HUES64 (cell line): Measurements from ENCODE around the gene ADARB2.

ENCODE experiments used
- H3K27ac ChIP-seq: 2 replicates; pipeline ENCODE4 v1.7.0; 2013; ENCODE audit warnings: low read depth, low read length, inconsistent platforms
- H3K27me3 ChIP-seq: 2 replicates; pipeline ENCODE4 v1.6.1; 2013; ENCODE audit warnings: mild to moderate bottlenecking, low read length; ENCODE audit not compliant: insufficient read depth
- H3K36me3 ChIP-seq: 2 replicates; pipeline ENCODE4 v1.6.1; 2013; ENCODE audit warnings: mild to moderate bottlenecking, low read length; ENCODE audit not compliant: insufficient read depth
- H3K4me1 ChIP-seq: 2 replicates; pipeline ENCODE4 v1.6.1; 2013; ENCODE audit warnings: mild to moderate bottlenecking, low read length, moderate library complexity; ENCODE audit not compliant: insufficient read depth
- H3K4me3 ChIP-seq: 2 replicates; pipeline ENCODE4 v1.5.1; 2013; ENCODE audit warnings: mild to moderate bottlenecking, low read length, moderate library complexity
- H3K9ac ChIP-seq: 2 replicates; pipeline ENCODE4 v1.6.1; 2013; ENCODE audit warnings: mild to moderate bottlenecking, low read depth, low read length
- H3K9me3 ChIP-seq: 2 replicates; pipeline ENCODE4 v1.6.1; 2013; ENCODE audit warnings: low read depth, low read length; ENCODE audit not compliant: insufficient read depth
- WGBS: fragments of 150-250, 120-280 bp; methylation state at CpG from one replicate; pipeline ENCODE4 v1.1.7; 2013; ENCODE audit warnings: missing lambda C conversion rate; 5-methylcytosine and 5-hydroxymethylcytosine counted together

Gene ADARB2

DNA sequence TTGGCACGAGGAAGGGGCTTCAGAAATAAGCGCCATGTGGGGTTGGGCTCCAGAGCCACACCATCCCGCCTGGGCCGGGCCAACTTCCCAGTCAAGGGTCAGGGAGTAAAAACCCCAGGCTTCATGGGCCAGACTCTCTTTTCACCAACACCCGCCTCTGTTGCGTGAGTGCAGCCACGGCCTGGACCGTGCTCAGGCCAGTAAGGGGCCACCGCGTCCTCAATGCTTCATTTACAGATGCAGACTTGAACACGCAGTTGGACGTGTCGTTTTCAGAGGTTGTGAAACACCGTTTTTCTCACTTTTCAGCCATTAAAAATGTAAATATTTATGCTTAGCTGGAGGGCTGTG, 520.1 kb downstream of the ADARB2 start:
- WGBS = 97% methylated on average over 14 of the region's 14 CpGs
- Histone ChIP-seq H3K36me3 (no peaks in the 10 kb centered on the region), H3K9ac (no peak overlapping the region), H3K4me3 (no peak overlapping the region), H3K27ac (no peak overlapping the region), H3K4me1 (no peaks in the 10 kb centered on the region), H3K9me3 (0 out of 2 replicates have a peak, but pooled peaks cover 5% of the 10 kb centered on the region), H3K27me3 (no peaks in the 10 kb centered on the region)

DNA sequence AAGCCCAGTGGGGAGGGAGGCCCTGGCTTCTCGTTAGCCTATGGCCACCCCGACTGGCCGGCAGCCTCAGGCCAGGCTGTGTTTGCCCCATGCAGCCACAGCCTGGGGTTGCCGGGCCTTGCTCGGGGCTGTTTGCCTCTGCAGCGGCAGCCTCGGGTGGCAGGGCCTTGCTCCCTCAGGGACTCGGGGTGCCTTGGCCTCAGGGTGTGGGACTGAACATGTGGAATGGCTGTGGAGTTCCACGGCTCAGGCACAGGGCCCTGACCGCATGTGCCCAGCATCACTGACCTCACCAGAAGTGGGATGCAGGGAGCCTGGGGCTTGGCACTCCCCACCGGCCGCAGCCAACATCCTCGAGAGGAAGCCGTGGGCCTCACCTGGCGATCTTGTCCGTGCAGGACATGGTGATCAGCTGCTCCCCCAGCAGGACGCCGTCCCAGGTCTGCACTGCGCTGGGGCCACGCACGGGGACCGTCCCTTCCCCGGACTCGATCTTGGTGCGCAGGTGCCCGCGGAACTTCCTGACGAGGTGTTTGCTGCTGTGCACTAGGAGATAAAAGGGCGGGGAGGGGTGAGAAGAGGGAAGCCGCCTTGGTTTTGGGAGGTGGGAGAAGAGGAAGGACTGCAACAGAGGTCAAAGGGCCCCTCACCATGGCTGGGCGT, 520.6 kb downstream of the ADARB2 start:
- H3K36me3 ChIP-seq = no peaks in the 10 kb centered on the region
- H3K9me3 ChIP-seq = 0 out of 2 replicates have a peak, but pooled peaks cover 5% of the 10 kb centered on the region
- no peak overlapping the region for H3K4me3 ChIP-seq
- H3K27me3 ChIP-seq = no peaks in the 10 kb centered on the region
- H3K27ac ChIP-seq = no peak overlapping the region
- H3K4me1 ChIP-seq = no peaks in the 10 kb centered on the region
- no peak overlapping the region for H3K9ac ChIP-seq
- 94% methylated on average over 31 of the region's 31 CpGs for WGBS

GRCh38 chr10:1215862-1216573, 521.3 kb downstream of the ADARB2 start:
- no peaks in the 10 kb centered on the region for H3K36me3 ChIP-seq
- no peaks in the 10 kb centered on the region for H3K4me1 ChIP-seq
- 0 out of 2 replicates have a peak, but pooled peaks cover 5% of the 10 kb centered on the region for H3K9me3 ChIP-seq
- no peak overlapping the region for H3K27ac ChIP-seq
- 89% methylated on average over 22 of the region's 22 CpGs for WGBS
- no peaks in the 10 kb centered on the region for H3K27me3 ChIP-seq
- no peak overlapping the region for H3K4me3 ChIP-seq
- H3K9ac ChIP-seq = no peak overlapping the region

GRCh38 chr10:1214882-1215540, 522.3 kb downstream of the ADARB2 start:
- Histone ChIP-seq H3K27me3 (no peaks in the 10 kb centered on the region), H3K4me1 (no peaks in the 10 kb centered on the region), H3K27ac (no peak overlapping the region), H3K9ac (no peak overlapping the region), H3K9me3 (0 out of 2 replicates have a peak, but pooled peaks cover 5% of the 10 kb centered on the region), H3K36me3 (no peaks in the 10 kb centered on the region), H3K4me3 (no peak overlapping the region)
- WGBS = 92% methylated on average over 16 of the region's 16 CpGs

DNA sequence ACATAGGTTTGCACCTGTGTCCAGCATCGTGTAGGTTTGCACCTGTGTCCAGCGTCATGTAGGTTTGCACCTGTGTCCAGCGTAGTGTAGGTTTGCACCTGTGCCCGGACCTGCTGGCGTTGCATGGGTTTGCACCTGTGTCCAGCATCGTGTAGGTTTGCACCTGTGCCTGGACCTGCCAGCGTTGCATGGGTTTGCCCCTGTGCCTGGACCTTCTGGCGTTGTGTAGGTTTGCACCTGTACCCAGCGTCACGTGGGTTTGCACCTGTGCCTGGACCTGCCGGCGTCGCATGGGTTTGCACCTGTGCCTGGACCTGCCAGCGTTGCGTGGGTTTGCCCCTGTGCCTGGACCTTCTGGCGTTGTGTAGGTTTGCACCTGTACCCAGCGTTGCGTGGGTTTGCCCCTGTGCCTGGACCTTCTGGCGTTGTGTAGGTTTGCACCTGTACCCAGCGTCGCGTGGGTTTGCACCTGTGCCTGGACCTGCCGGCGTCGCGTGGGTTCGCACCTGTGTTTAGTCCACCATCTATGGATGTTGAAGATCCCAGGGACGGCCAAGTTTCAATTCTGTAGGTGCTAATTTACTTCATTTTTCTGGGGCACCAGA, 523.2 kb downstream of the ADARB2 start:
- Histone ChIP-seq H3K9ac (no peak overlapping the region), H3K4me1 (no peaks in the 10 kb centered on the region), H3K36me3 (no peaks in the 10 kb centered on the region), H3K27me3 (no peaks in the 10 kb centered on the region), H3K27ac (no peak overlapping the region), H3K9me3 (no peaks in the 10 kb centered on the region), H3K4me3 (no peak overlapping the region)
- WGBS = 92% methylated on average over 28 of the region's 28 CpGs

GRCh38 chr10:1213252-1214070, 523.9 kb downstream of the ADARB2 start:
- H3K9me3 ChIP-seq = no peaks in the 10 kb centered on the region
- no peak overlapping the region for H3K9ac ChIP-seq
- H3K36me3 ChIP-seq = no peaks in the 10 kb centered on the region
- no peaks in the 10 kb centered on the region for H3K27me3 ChIP-seq
- no peaks in the 10 kb centered on the region for H3K4me1 ChIP-seq
- no peak overlapping the region for H3K4me3 ChIP-seq
- H3K27ac ChIP-seq = no peak overlapping the region
- WGBS = 90% methylated on average over 21 of the region's 21 CpGs

GRCh38 chr10:1212571-1213141, 524.7 kb downstream of the ADARB2 start:
- H3K36me3 ChIP-seq = no peaks in the 10 kb centered on the region
- H3K9ac ChIP-seq = no peak overlapping the region
- no peak overlapping the region for H3K27ac ChIP-seq
- no peak overlapping the region for H3K4me3 ChIP-seq
- 80% methylated on average over 9 of the region's 9 CpGs for WGBS
- no peaks in the 10 kb centered on the region for H3K9me3 ChIP-seq
- no peaks in the 10 kb centered on the region for H3K4me1 ChIP-seq
- H3K27me3 ChIP-seq = no peaks in the 10 kb centered on the region

DNA sequence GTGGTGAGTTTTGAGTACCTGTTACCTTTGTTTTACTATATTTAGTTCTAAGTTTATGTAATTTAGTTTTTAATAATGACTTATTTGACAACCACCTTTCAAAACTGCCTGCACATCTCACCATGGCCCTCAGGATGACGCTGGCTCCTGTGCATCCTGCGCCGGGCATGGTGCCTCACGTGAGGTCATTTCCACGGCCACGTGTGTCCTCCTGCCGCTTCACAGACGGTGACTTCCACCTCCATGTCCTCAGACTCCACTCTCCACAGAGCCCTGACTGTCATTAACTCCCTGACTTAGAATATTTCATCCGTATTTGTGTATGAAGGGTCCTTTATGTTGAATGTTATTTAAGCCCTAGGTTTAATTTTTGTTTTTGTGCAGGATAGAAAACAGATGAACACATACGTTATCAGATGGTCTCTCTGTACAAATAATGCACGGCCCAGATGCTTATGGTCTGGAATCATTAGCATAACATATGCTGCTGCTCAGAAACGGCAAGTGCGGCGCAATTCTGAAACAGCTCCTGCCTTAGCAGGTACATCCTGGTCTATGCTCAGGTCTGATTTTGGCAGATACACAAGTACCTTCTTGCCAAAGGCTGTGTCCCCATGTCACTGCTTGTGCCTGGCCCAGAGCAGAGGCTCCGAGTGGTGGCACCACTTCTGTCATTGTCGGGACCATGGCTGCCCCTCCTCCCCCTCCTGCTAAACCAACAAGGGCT, 525.3 kb downstream of the ADARB2 start:
- H3K36me3 ChIP-seq = no peaks in the 10 kb centered on the region
- H3K4me3 ChIP-seq = no peak overlapping the region
- no peaks in the 10 kb centered on the region for H3K4me1 ChIP-seq
- H3K9ac ChIP-seq = no peak overlapping the region
- no peaks in the 10 kb centered on the region for H3K27me3 ChIP-seq
- WGBS = 93% methylated on average over 16 of the region's 16 CpGs
- no peaks in the 10 kb centered on the region for H3K9me3 ChIP-seq
- H3K27ac ChIP-seq = no peak overlapping the region

GRCh38 chr10:1210667-1211066, 526.7 kb downstream of the ADARB2 start:
- no peak overlapping the region for H3K4me3 ChIP-seq
- H3K9ac ChIP-seq = no peak overlapping the region
- 85% methylated on average over 14 of the region's 14 CpGs for WGBS
- H3K27ac ChIP-seq = no peak overlapping the region
- H3K9me3 ChIP-seq = no peaks in the 10 kb centered on the region
- H3K4me1 ChIP-seq = no peaks in the 10 kb centered on the region
- no peaks in the 10 kb centered on the region for H3K36me3 ChIP-seq
- H3K27me3 ChIP-seq = no peaks in the 10 kb centered on the region

- Histone ChIP-seq H3K27me3 (no peaks in the 10 kb centered on the region), H3K27ac (no peak overlapping the region), H3K9me3 (no peaks in the 10 kb centered on the region), H3K4me1 (no peaks in the 10 kb centered on the region), H3K9ac (no peak overlapping the region), H3K36me3 (no peaks in the 10 kb centered on the region), H3K4me3 (no peak overlapping the region)
- WGBS = 85% methylated on average over 8 of the region's 8 CpGs
Measured at GRCh38 chr10:1209355-1209979, 527.9 kb downstream of the ADARB2 start.
